HG03469 (cell line): ENCODE data around the gene ABAT.
"Not testable (repeated sequence)": the region's sequence is repeated elsewhere in the genome, so short reads cannot be mapped to it uniquely, and the experiment has no call there.

Experiments
- ATAC-seq: cut with Tn5 transposase; IDR thresholded peaks from one replicate; pipeline ENCODE4 v1.9.1; 2021; ENCODE audit warnings: mild to moderate bottlenecking, moderate library complexity, moderate number of reproducible peaks; ENCODE audit not compliant: unreplicated experiment

Gene ABAT

GRCh38 chr16:8678068-8678927 is 3.9 kb downstream of the ABAT start:
- no peak for ATAC-seq

GRCh38 chr16:8679151-8679550 is 4.7 kb downstream of the ABAT start:
- no peak for ATAC-seq

- ATAC-seq = no peak
Observed at GRCh38 chr16:8682551-8683259, 8.3 kb downstream of the ABAT start.

- ATAC-seq = no peak
Observed at GRCh38 chr16:8683640-8684039, 9.2 kb downstream of the ABAT start.

- no peak for ATAC-seq
Observed at GRCh38 chr16:8685617-8686016, 11.2 kb downstream of the ABAT start.

GRCh38 chr16:8686031-8686621 is 11.7 kb downstream of the ABAT start:
- no peak for ATAC-seq

- ATAC-seq = no peak
Observed at GRCh38 chr16:8686879-8687278, 12.5 kb downstream of the ABAT start.

- ATAC-seq = no peak
Observed at GRCh38 chr16:8689686-8690085, 15.3 kb downstream of the ABAT start.

GRCh38 chr16:8691728-8692127 is 17.3 kb downstream of the ABAT start:
- no peak for ATAC-seq

GRCh38 chr16:8694795-8695728 is 20.6 kb downstream of the ABAT start:
- no peak for ATAC-seq

- no peak for ATAC-seq
Observed at GRCh38 chr16:8696880-8697279, 22.5 kb downstream of the ABAT start.

GRCh38 chr16:8697965-8698364 is 23.5 kb downstream of the ABAT start:
- no peak for ATAC-seq

- ATAC-seq = no peak
Observed at GRCh38 chr16:8703693-8704092, 29.3 kb downstream of the ABAT start.

GRCh38 chr16:8704098-8704497 is 29.7 kb downstream of the ABAT start:
- ATAC-seq = no peak

GRCh38 chr16:8705100-8705822 is 30.8 kb downstream of the ABAT start:
- not testable (repeated sequence) for ATAC-seq

- ATAC-seq = no peak
Observed at GRCh38 chr16:8708536-8708935, 34.1 kb downstream of the ABAT start.

- ATAC-seq = no peak
Observed at GRCh38 chr16:8712589-8713361, 38.4 kb downstream of the ABAT start.

- ATAC-seq = no peak
Observed at GRCh38 chr16:8713635-8714172, 39.3 kb downstream of the ABAT start.

- no peak for ATAC-seq
Observed at GRCh38 chr16:8714174-8714573, 39.8 kb downstream of the ABAT start.
